Thyroid gland (tissue), 4 donors: ENCODE measurements around the gene KREMEN2. TPM values are rescaled to one million over a fixed set of nuclear protein-coding genes. Genes with fewer than 3 reads are reported as not detected.

Experiments used
- DNase-seq, 2 donors: peaks; one replicate each; pipeline ENCODE4 v3.0.0-alpha.2; 2019
- H3K27ac ChIP-seq, 3 donors: fragments of 200-600 bp; sonication (generic); 1 replicate in 2 of 3; 2 replicates in 1 of 3; pipeline ENCODE4 v1.5.1; 2016 to 2019; ENCODE audit warnings: mild to moderate bottlenecking in 1 of 3, moderate library complexity in 1 of 3
- H3K27me3 ChIP-seq: fragments of 200-600 bp; sonication (generic); one replicate; pipeline ENCODE4 v1.5.1; 2019
- H3K36me3 ChIP-seq, 2 donors: fragments of 200-600 bp; sonication (generic); one replicate each; pipeline ENCODE4 v1.5.1; 2016 to 2019
- H3K4me1 ChIP-seq, 2 donors: fragments of 200-600 bp; sonication (generic); one replicate each; pipeline ENCODE4 v1.5.1; 2017 to 2019
- H3K4me3 ChIP-seq, 3 donors: fragments of 200-600 bp; sonication (generic); replicated peaks in 1 of 3; 1 replicate in 2 of 3; 2 replicates in 1 of 3; pipeline ENCODE4 v1.5.1; 2016; ENCODE audit warnings: mild to moderate bottlenecking in 1 of 3
- H3K9me3 ChIP-seq: fragments of 200-600 bp; sonication (generic); one replicate; pipeline ENCODE4 v1.5.1; 2017
- CTCF ChIP-seq, 6 experiments: fragments of 200-600 bp in 3 of 6; fragments of 450-650 bp in 3 of 6; sonication (generic) in 3 of 6; IDR thresholded peaks; one replicate each; pipeline ENCODE4 v1.5.1; 2016 to 2019; ENCODE audit warnings: antibody characterized with exemption in 6 of 6, mild to moderate bottlenecking in 2 of 6, inconsistent platforms in 1 of 6, moderate library complexity in 1 of 6
- POLR2A ChIP-seq, 2 donors: fragments of 450-650 bp; IDR thresholded peaks; one replicate each; pipeline ENCODE4 v1.6.1; 2017; ENCODE audit warnings: antibody characterized with exemption in 2 of 2, mild to moderate bottlenecking in 2 of 2, moderate library complexity in 1 of 2
- WGBS, 2 donors: methylation state at CpG; one replicate each; pipeline ENCODE4 v1.1.5; 2017; 5-methylcytosine and 5-hydroxymethylcytosine counted together
- intact Hi-C: fragments of 100-400 bp; cut with DNase I; formaldehyde crosslinking; loops from one replicate; pipeline ENCODE4 v1.15.1; 2023
- total RNA-seq, 4 donors: library from RNA; depleted of rRNA; stranded (reverse); fragments of >200 nt; gene quantifications; one replicate each; pipeline ENCODE4 v1.2.3, GENCODE V29; 2016

KREMEN2 gene
- total RNA-seq, 4 donors from 2014 or later, result not detected

GRCh38 chr16:2981177-2981898, 17.3 kb downstream of the KREMEN2 start:
- H3K9me3 ChIP-seq, result no peaks in the 10 kb centered on the region
- WGBS, 2 donors, result 54 to 58% methylated on average over 32 to 33 of the region's 33 CpGs
- no peaks in the 10 kb centered on the region for H3K27me3 ChIP-seq
- no peak for DNase-seq
- intact Hi-C loops, result no loop called here
- TF ChIP-seq CTCF (IDR thresholded peaks at IDR 0.05) (no peak), POLR2A (IDR thresholded peaks at IDR 0.05) (no peak)
- no peak overlapping the region for H3K27ac ChIP-seq
- H3K4me3 ChIP-seq, result no peak overlapping the region
- peaks cover 8 to 24% of the 10 kb centered on the region in 2 donors for H3K4me1 ChIP-seq
- H3K36me3 ChIP-seq, result no peaks in the 10 kb centered on the region

GRCh38 chr16:2981899-2982250, 17.8 kb downstream of the KREMEN2 start:
- 75 to 84% methylated on average over 4 of the region's 4 CpGs for WGBS, 2 donors
- DNase-seq, result no peak
- TF ChIP-seq CTCF (IDR thresholded peaks at IDR 0.05) (no peak), POLR2A (IDR thresholded peaks at IDR 0.05) (no peak)
- H3K9me3 ChIP-seq, result no peaks in the 10 kb centered on the region
- no peaks in the 10 kb centered on the region for H3K36me3 ChIP-seq
- H3K27me3 ChIP-seq, result no peaks in the 10 kb centered on the region
- H3K4me3 ChIP-seq, result no peak overlapping the region
- peaks cover 8 to 24% of the 10 kb centered on the region in 2 donors for H3K4me1 ChIP-seq
- intact Hi-C loops, result no loop called here
- no peak overlapping the region for H3K27ac ChIP-seq

- Histone ChIP-seq H3K27ac (no peak overlapping the region), H3K27me3 (no peaks in the 10 kb centered on the region), H3K36me3 (no peaks in the 10 kb centered on the region), H3K4me1 (peaks cover 8 to 22% of the 10 kb centered on the region in 2 donors), H3K9me3 (no peaks in the 10 kb centered on the region), H3K4me3 (no peak overlapping the region)
- TF ChIP-seq CTCF (IDR thresholded peaks at IDR 0.05), result no peak
- TF ChIP-seq POLR2A (IDR thresholded peaks at IDR 0.05), result no peak
- WGBS, 2 donors, result 85 to 88% methylated on average over 5 of the region's 5 CpGs
- intact Hi-C loops, result no loop called here
- DNase-seq, result no peak
Observed at GRCh38 chr16:2982402-2982801, 18.3 kb downstream of the KREMEN2 start.

GRCh38 chr16:2983706-2984136, 19.6 kb downstream of the KREMEN2 start:
- peak; percentile 51 to 99 (median 93) for TF ChIP-seq CTCF (IDR thresholded peaks at IDR 0.05)
- peak in 1 of 2 donors; percentile 5 for TF ChIP-seq POLR2A (IDR thresholded peaks at IDR 0.05)
- Histone ChIP-seq H3K4me3 (peak overlapping the region in 1 of 3 donors; percentile 1), H3K4me1 (peaks cover 8 to 17% of the 10 kb centered on the region in 2 donors), H3K9me3 (no peaks in the 10 kb centered on the region), H3K36me3 (no peaks in the 10 kb centered on the region), H3K27me3 (no peaks in the 10 kb centered on the region), H3K27ac (no peak overlapping the region)
- DNase-seq, result peak; percentile 78 to 83
- intact Hi-C loops, result no loop called here
- WGBS, 2 donors, result 11 to 26% methylated on average over 13 to 17 of the region's 42 CpGs

- Histone ChIP-seq H3K4me3 (no peak overlapping the region), H3K9me3 (no peaks in the 10 kb centered on the region), H3K4me1 (peaks cover 3 to 10% of the 10 kb centered on the region in 2 donors), H3K27ac (peak overlapping the region in 1 of 3 donors; percentile 47), H3K36me3 (no peaks in the 10 kb centered on the region), H3K27me3 (no peaks in the 10 kb centered on the region)
- DNase-seq, result peak in 1 of 2 donors; percentile 21
- TF ChIP-seq CTCF (IDR thresholded peaks at IDR 0.05) (no peak), POLR2A (IDR thresholded peaks at IDR 0.05) (no peak)
- intact Hi-C loops, result no loop called here
- 64 to 77% methylated on average over 5 to 9 of the region's 9 CpGs for WGBS, 2 donors
Observed at GRCh38 chr16:2985462-2985861, 21.4 kb downstream of the KREMEN2 start.
